Esophagus muscularis mucosa (tissue), 4 donors: ENCODE measurements around the gene RGP1. TPM values are rescaled to one million over a fixed set of nuclear protein-coding genes. Genes with fewer than 3 reads are reported as not detected.
A peak's percentile ranks its signal among the peaks of the same experiment; 100 is the strongest.

Source experiments
- DNase-seq: peaks from one replicate; pipeline ENCODE4 v3.0.0-alpha.2; 2017; ENCODE audit errors: extremely low spot score
- H3K27ac ChIP-seq, 4 donors: fragments of 200-600 bp; sonication (generic); replicated peaks in 1 of 4; 1 replicate in 3 of 4; 2 replicates in 1 of 4; pipeline ENCODE4 v1.5.1; 2016 to 2019; ENCODE audit warnings: mild to moderate bottlenecking in 1 of 4
- H3K27me3 ChIP-seq, 4 donors: fragments of 200-600 bp; sonication (generic); one replicate each; pipeline versions ENCODE4 v1.5.1 to v1.6.0; 2016 to 2019
- H3K36me3 ChIP-seq, 4 donors: fragments of 200-600 bp; sonication (generic); one replicate each; pipeline ENCODE4 v1.5.1; 2016 to 2019
- H3K4me1 ChIP-seq, 4 donors: fragments of 200-600 bp; sonication (generic); one replicate each; pipeline ENCODE4 v1.5.1; 2016 to 2019
- H3K4me3 ChIP-seq, 4 donors: fragments of 200-600 bp; sonication (generic); 1 replicate in 2 of 4; 2 replicates in 2 of 4; pipeline ENCODE4 v1.5.1; 2016 to 2019; ENCODE audit warnings: mild to moderate bottlenecking in 4 of 4, moderate library complexity in 1 of 4
- H3K9me3 ChIP-seq, 4 donors: fragments of 200-600 bp; sonication (generic); 1 replicate in 3 of 4; 2 replicates in 1 of 4; pipeline ENCODE4 v1.5.1; 2016 to 2019
- CTCF ChIP-seq, 3 experiments: fragments of 200-600 bp in 2 of 3; fragments of 450-650 bp in 1 of 3; sonication (generic) in 2 of 3; IDR thresholded peaks; one replicate each; pipeline ENCODE4 v1.5.1; 2017 to 2019; ENCODE audit warnings: antibody characterized with exemption in 3 of 3, mild to moderate bottlenecking in 2 of 3, moderate library complexity in 1 of 3
- EP300 ChIP-seq: sonication (generic); formaldehyde crosslinking; IDR thresholded peaks from one replicate; pipeline ENCODE4 v1.6.1; 2017; ENCODE audit warnings: antibody characterized with exemption
- POLR2A ChIP-seq: fragments of 450-650 bp; IDR thresholded peaks from one replicate; pipeline ENCODE4 v1.6.1; 2017; ENCODE audit warnings: antibody characterized with exemption, moderate library complexity, mild to moderate bottlenecking, low read depth
- POLR2AphosphoS5 ChIP-seq, 2 donors: sonication (generic); formaldehyde crosslinking; IDR thresholded peaks; one replicate each; pipeline ENCODE4 v1.6.1; 2017; ENCODE audit warnings: antibody characterized with exemption in 2 of 2
- WGBS: methylation state at CpG from one replicate; pipeline ENCODE4 v1.1.5; 2018; 5-methylcytosine and 5-hydroxymethylcytosine counted together
- intact Hi-C: fragments of 100-400 bp; cut with DNase I; formaldehyde crosslinking; loops from one replicate; pipeline ENCODE4 v1.15.1; 2023
- total RNA-seq, 4 donors: library from RNA; depleted of rRNA; stranded (reverse); fragments of >200 nt; gene quantifications; one replicate each; pipeline versions ENCODE4 v1.1.0 to v1.2.1, GENCODE V29; 2016

RGP1 gene
- total RNA-seq, 4 donors from 2014 or later, result 22.0 to 31.8 (median 26.8) TPM

- WGBS, result 95% methylated on average over 3 of the region's 3 CpGs
- Histone ChIP-seq H3K27ac (peak overlapping the region; percentile 71 to 98 (median 76)), H3K4me3 (no peak overlapping the region), H3K9me3 (no peaks in the 10 kb centered on the region), H3K36me3 (peaks cover 96 to 100% (median 99%) of the 10 kb centered on the region in 4 donors), H3K4me1 (peaks cover 0 to 46% (median 26%) of the 10 kb centered on the region in 4 donors), H3K27me3 (no peaks in the 10 kb centered on the region)
- intact Hi-C loops, result no loop called here
- no peak for DNase-seq
- TF ChIP-seq CTCF (IDR thresholded peaks at IDR 0.05) (no peak), POLR2AphosphoS5 (IDR thresholded peaks at IDR 0.05) (no peak), EP300 (no peak), POLR2A (no peak)
These were observed 35.5 kb upstream of the RGP1 start for GRCh38 chr9:35713578-35713977.

- Histone ChIP-seq H3K9me3 (no peaks in the 10 kb centered on the region), H3K4me3 (no peak overlapping the region), H3K27ac (peak overlapping the region; percentile 71 to 98 (median 76)), H3K36me3 (peaks cover 96 to 100% (median 99%) of the 10 kb centered on the region in 4 donors), H3K27me3 (no peaks in the 10 kb centered on the region), H3K4me1 (peaks cover 0 to 46% (median 26%) of the 10 kb centered on the region in 4 donors)
- intact Hi-C loops, result no loop called here
- 94% methylated on average over 5 of the region's 6 CpGs for WGBS
- DNase-seq, result no peak
- TF ChIP-seq POLR2A (no peak), POLR2AphosphoS5 (IDR thresholded peaks at IDR 0.05) (peak; percentile 7 to 45), EP300 (no peak), CTCF (IDR thresholded peaks at IDR 0.05) (no peak)
These were observed 35.0 kb upstream of the RGP1 start for GRCh38 chr9:35714123-35714522.

GRCh38 chr9:35714579-35715252, 34.4 kb upstream of the RGP1 start:
- TF ChIP-seq CTCF (IDR thresholded peaks at IDR 0.05) (no peak), POLR2AphosphoS5 (IDR thresholded peaks at IDR 0.05) (no peak), POLR2A (no peak), EP300 (no peak)
- no peaks in the 10 kb centered on the region for H3K27me3 ChIP-seq
- H3K36me3 ChIP-seq, result peaks cover 98 to 100% (median 99%) of the 10 kb centered on the region in 4 donors
- peak overlapping the region; percentile 71 to 98 (median 76) for H3K27ac ChIP-seq
- no peak overlapping the region for H3K4me3 ChIP-seq
- intact Hi-C loops, result no loop called here
- 87% methylated on average over 10 of the region's 13 CpGs for WGBS
- DNase-seq, result no peak
- H3K9me3 ChIP-seq, result no peaks in the 10 kb centered on the region
- H3K4me1 ChIP-seq, result peaks cover 0 to 46% (median 26%) of the 10 kb centered on the region in 4 donors

- no peak overlapping the region for H3K4me3 ChIP-seq
- peaks cover 0 to 37% (median 26%) of the 10 kb centered on the region in 4 donors for H3K4me1 ChIP-seq
- WGBS, result 84% methylated on average over 4 of the region's 4 CpGs
- intact Hi-C loops, result no loop called here
- TF ChIP-seq POLR2AphosphoS5 (IDR thresholded peaks at IDR 0.05), result peak; percentile 56 to 57
- no peak for TF ChIP-seq POLR2A
- TF ChIP-seq CTCF (IDR thresholded peaks at IDR 0.05), result peak in 2 of 3 experiments; percentile 42 to 52
- no peak for TF ChIP-seq EP300
- H3K27ac ChIP-seq, result peak overlapping the region; percentile 71 to 98 (median 76)
- DNase-seq, result no peak
- no peaks in the 10 kb centered on the region for H3K9me3 ChIP-seq
- no peaks in the 10 kb centered on the region for H3K27me3 ChIP-seq
- peaks cover 98 to 100% (median 99%) of the 10 kb centered on the region in 4 donors for H3K36me3 ChIP-seq
These were observed 32.9 kb upstream of the RGP1 start for GRCh38 chr9:35716230-35716629.
